ENCODE data around the gene MGA. TPM values are rescaled to one million over a fixed set of nuclear protein-coding genes. Genes with fewer than 3 reads are reported as not detected.
A peak's percentile ranks its signal among the peaks of the same experiment; 100 is the strongest.

MGA gene
- total RNA-seq, 1 donor from 2014 or later: 32.6 TPM

DNA sequence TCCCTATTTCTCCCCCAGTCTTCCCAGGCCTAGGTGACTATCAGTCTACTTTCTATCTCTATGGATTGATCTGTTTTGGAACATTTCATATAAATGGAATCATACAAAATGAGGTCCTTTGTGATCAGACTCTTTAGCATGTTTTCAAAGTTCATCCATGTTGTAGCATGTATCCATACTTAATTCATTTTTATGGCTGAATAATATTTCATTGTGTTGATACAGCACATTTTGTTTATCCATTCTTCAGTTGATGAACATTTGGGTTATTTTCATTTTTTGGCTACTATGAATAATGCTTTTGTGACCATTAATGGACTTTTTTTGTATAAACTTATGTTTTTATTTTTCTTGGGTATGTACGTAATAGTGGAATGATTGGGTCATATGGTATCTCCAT is 19.2 kb upstream of the MGA start:
- H3K4me3 Mint-ChIP-seq (ENCODE audit: unreplicated experiment): no peak overlapping the region
- H3K36me3 Mint-ChIP-seq (ENCODE audit: low read depth, unreplicated experiment): no peaks in the 10 kb centered on the region
- H3K27me3 Mint-ChIP-seq (ENCODE audit: low read depth, unreplicated experiment): no peaks in the 10 kb centered on the region
- TF ChIP-seq, protein P1, sequence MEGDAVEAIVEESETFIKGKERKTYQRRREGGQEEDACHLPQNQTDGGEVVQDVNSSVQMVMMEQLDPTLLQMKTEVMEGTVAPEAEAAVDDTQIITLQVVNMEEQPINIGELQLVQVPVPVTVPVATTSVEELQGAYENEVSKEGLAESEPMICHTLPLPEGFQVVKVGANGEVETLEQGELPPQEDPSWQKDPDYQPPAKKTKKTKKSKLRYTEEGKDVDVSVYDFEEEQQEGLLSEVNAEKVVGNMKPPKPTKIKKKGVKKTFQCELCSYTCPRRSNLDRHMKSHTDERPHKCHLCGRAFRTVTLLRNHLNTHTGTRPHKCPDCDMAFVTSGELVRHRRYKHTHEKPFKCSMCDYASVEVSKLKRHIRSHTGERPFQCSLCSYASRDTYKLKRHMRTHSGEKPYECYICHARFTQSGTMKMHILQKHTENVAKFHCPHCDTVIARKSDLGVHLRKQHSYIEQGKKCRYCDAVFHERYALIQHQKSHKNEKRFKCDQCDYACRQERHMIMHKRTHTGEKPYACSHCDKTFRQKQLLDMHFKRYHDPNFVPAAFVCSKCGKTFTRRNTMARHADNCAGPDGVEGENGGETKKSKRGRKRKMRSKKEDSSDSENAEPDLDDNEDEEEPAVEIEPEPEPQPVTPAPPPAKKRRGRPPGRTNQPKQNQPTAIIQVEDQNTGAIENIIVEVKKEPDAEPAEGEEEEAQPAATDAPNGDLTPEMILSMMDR (IDR thresholded peaks at IDR 0.05; ENCODE audit: insufficient read depth, low read depth, low read length): no peak
- no peak for TF ChIP-seq EZH2 (IDR thresholded peaks at IDR 0.05; ENCODE audit: insufficient read depth, low read length)
- H3K4me1 ChIP-seq (ENCODE audit: insufficient read depth, low read length): no peaks in the 10 kb centered on the region
- H3K4me3 ChIP-seq (ENCODE audit: insufficient read depth, low read depth, low read length): no peak overlapping the region
- H2AFZ ChIP-seq (ENCODE audit: low read depth, low read length): no peak overlapping the region
- H3K79me2 ChIP-seq (ENCODE audit: insufficient read depth, low read length): no peaks in the 10 kb centered on the region
- no peak overlapping the region for H3K9ac ChIP-seq (ENCODE audit: low read length)
- peaks cover 8% of the 10 kb centered on the region for H4K20me1 ChIP-seq (ENCODE audit: insufficient read depth, low read length)
- FAIRE-seq: no peak
- no peak overlapping the region for H3K27ac Mint-ChIP-seq (ENCODE audit: unreplicated experiment)
- H3K27ac ChIP-seq (ENCODE audit: low read depth, low read length): no peak overlapping the region
- no peaks in the 10 kb centered on the region for H3K27me3 ChIP-seq (ENCODE audit: insufficient read depth, low read length)
- H3K4me2 ChIP-seq (ENCODE audit: low read length): no peak overlapping the region
- no peaks in the 10 kb centered on the region for H3K9me3 ChIP-seq (ENCODE audit: insufficient read depth, low read depth, low read length)
- no peak for DNase-seq (ENCODE audit: low read depth)
- no peaks in the 10 kb centered on the region for H3K36me3 ChIP-seq (ENCODE audit: insufficient read depth, low read length)
- H3K4me1 Mint-ChIP-seq (ENCODE audit: low read depth, unreplicated experiment): peaks cover 3% of the 10 kb centered on the region
- no peaks in the 10 kb centered on the region for H3K9me3 Mint-ChIP-seq (ENCODE audit: unreplicated experiment)

- H3K4me3 ChIP-seq (ENCODE audit: insufficient read depth, low read depth, low read length): no peak overlapping the region
- H3K79me2 ChIP-seq (ENCODE audit: insufficient read depth, low read length): no peaks in the 10 kb centered on the region
- no peaks in the 10 kb centered on the region for H3K27me3 ChIP-seq (ENCODE audit: insufficient read depth, low read length)
- H3K36me3 Mint-ChIP-seq (ENCODE audit: low read depth, unreplicated experiment): no peaks in the 10 kb centered on the region
- TF ChIP-seq, protein P1 (IDR thresholded peaks at IDR 0.05; ENCODE audit: insufficient read depth, low read depth, low read length): no peak
- TF ChIP-seq EZH2 (IDR thresholded peaks at IDR 0.05; ENCODE audit: insufficient read depth, low read length): no peak
- no peak overlapping the region for H3K27ac Mint-ChIP-seq (ENCODE audit: unreplicated experiment)
- no peak for FAIRE-seq
- H3K4me2 ChIP-seq (ENCODE audit: low read length): no peak overlapping the region
- no peaks in the 10 kb centered on the region for H3K36me3 ChIP-seq (ENCODE audit: insufficient read depth, low read length)
- H3K9ac ChIP-seq (ENCODE audit: low read length): no peak overlapping the region
- no peak overlapping the region for H2AFZ ChIP-seq (ENCODE audit: low read depth, low read length)
- H3K4me1 Mint-ChIP-seq (ENCODE audit: low read depth, unreplicated experiment): no peaks in the 10 kb centered on the region
- peaks cover 2% of the 10 kb centered on the region for H4K20me1 ChIP-seq (ENCODE audit: insufficient read depth, low read length)
- DNase-seq (ENCODE audit: low read depth): no peak
- peaks cover 9% of the 10 kb centered on the region for H3K9me3 Mint-ChIP-seq (ENCODE audit: unreplicated experiment)
- H3K4me3 Mint-ChIP-seq (ENCODE audit: unreplicated experiment): no peak overlapping the region
- peaks cover 7% of the 10 kb centered on the region for H3K4me1 ChIP-seq (ENCODE audit: insufficient read depth, low read length)
- H3K27ac ChIP-seq (ENCODE audit: low read depth, low read length): no peak overlapping the region
- H3K27me3 Mint-ChIP-seq (ENCODE audit: low read depth, unreplicated experiment): no peaks in the 10 kb centered on the region
- H3K9me3 ChIP-seq (ENCODE audit: insufficient read depth, low read depth, low read length): peaks cover 3% of the 10 kb centered on the region
Observed at GRCh38 chr15:41647262-41647661, 12.9 kb upstream of the MGA start.

DNA sequence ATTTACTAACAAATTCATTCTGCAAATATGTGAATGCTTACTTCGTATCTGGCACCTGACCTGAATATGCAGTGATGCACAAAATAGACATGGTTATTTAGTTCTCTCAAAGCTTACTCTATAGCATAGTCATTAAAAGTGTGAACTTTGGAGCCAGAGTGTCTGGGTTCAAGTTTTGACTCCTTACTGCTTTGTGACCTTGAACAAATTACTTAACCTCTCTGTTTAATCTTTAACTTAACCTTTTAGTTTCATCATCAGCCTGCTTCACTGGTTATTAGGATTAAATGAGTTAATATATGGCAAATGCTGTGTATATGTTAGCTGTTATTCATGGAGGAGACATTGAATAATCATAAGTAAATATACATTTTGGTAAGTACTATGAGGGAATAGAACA is 12.1 kb upstream of the MGA start:
- no peak for FAIRE-seq
- no peak overlapping the region for H3K27ac ChIP-seq (ENCODE audit: low read depth, low read length)

More for the DNA sequence above, 12.1 kb upstream of the MGA start:
- no peak for DNase-seq (ENCODE audit: low read depth)
- H3K4me3 ChIP-seq (ENCODE audit: insufficient read depth, low read depth, low read length): no peak overlapping the region
- no peaks in the 10 kb centered on the region for H3K27me3 Mint-ChIP-seq (ENCODE audit: low read depth, unreplicated experiment)
- no peaks in the 10 kb centered on the region for H3K4me1 Mint-ChIP-seq (ENCODE audit: low read depth, unreplicated experiment)
- H3K27me3 ChIP-seq (ENCODE audit: insufficient read depth, low read length): no peaks in the 10 kb centered on the region
- H3K9ac ChIP-seq (ENCODE audit: low read length): no peak overlapping the region
- no peak overlapping the region for H2AFZ ChIP-seq (ENCODE audit: low read depth, low read length)
- H3K27ac Mint-ChIP-seq (ENCODE audit: unreplicated experiment): no peak overlapping the region
- H3K9me3 ChIP-seq (ENCODE audit: insufficient read depth, low read depth, low read length): peaks cover 3% of the 10 kb centered on the region
- H4K20me1 ChIP-seq (ENCODE audit: insufficient read depth, low read length): peaks cover 2% of the 10 kb centered on the region
- no peaks in the 10 kb centered on the region for H3K36me3 Mint-ChIP-seq (ENCODE audit: low read depth, unreplicated experiment)
- H3K4me2 ChIP-seq (ENCODE audit: low read length): peak overlapping the region; percentile 63
- no peak overlapping the region for H3K4me3 Mint-ChIP-seq (ENCODE audit: unreplicated experiment)
- no peaks in the 10 kb centered on the region for H3K36me3 ChIP-seq (ENCODE audit: insufficient read depth, low read length)
- H3K4me1 ChIP-seq (ENCODE audit: insufficient read depth, low read length): peaks cover 7% of the 10 kb centered on the region
- H3K79me2 ChIP-seq (ENCODE audit: insufficient read depth, low read length): no peaks in the 10 kb centered on the region
- no peak for TF ChIP-seq EZH2 (IDR thresholded peaks at IDR 0.05; ENCODE audit: insufficient read depth, low read length)
- TF ChIP-seq, protein P1 (IDR thresholded peaks at IDR 0.05; ENCODE audit: insufficient read depth, low read depth, low read length): no peak
- peaks cover 9% of the 10 kb centered on the region for H3K9me3 Mint-ChIP-seq (ENCODE audit: unreplicated experiment)

All from astrocyte (in vitro differentiated cells and primary cell).